Lung (tissue), 12 donors: ENCODE data around the gene LBR. TPM values are rescaled to one million over a fixed set of nuclear protein-coding genes. Genes with fewer than 3 reads are reported as not detected.
"Not testable (repeated sequence)": the region's sequence is repeated elsewhere in the genome, so short reads cannot be mapped to it uniquely, and the experiment has no call there.

Experiments used
- ATAC-seq: fragments of 200-7000 bp; cut with Tn5 transposase; one replicate; pipeline ENCODE4 v1.9.1; 2020; ENCODE audit warnings: moderate number of reproducible peaks; ENCODE audit not compliant: insufficient read depth, low FRiP score
- DNase-seq, 3 donors: peaks; one replicate each; pipeline ENCODE4 v3.0.0-alpha.2; 2013 to 2017
- H3K27ac ChIP-seq, 2 donors: one replicate each; pipeline ENCODE4 v1.5.1; 2013; ENCODE audit warnings: mild to moderate bottlenecking in 2 of 2, moderate library complexity in 2 of 2, control low read depth in 1 of 2, inconsistent platforms in 1 of 2, low read depth in 1 of 2, low read length in 1 of 2
- H3K27me3 ChIP-seq, 3 donors: one replicate each; pipeline ENCODE4 v1.5.1; 2013; ENCODE audit warnings: low read length in 2 of 3; ENCODE audit not compliant: control insufficient read depth in 3 of 3, insufficient read depth in 3 of 3
- H3K36me3 ChIP-seq, 4 donors: one replicate each; pipeline ENCODE4 v1.5.1; 2013; ENCODE audit warnings: low read length in 4 of 4, mild to moderate bottlenecking in 1 of 4, moderate library complexity in 1 of 4; ENCODE audit not compliant: control insufficient read depth in 4 of 4, insufficient read depth in 4 of 4
- H3K4me1 ChIP-seq, 5 donors: one replicate each; pipeline ENCODE4 v1.5.1; 2013; ENCODE audit warnings: low read length in 5 of 5, mild to moderate bottlenecking in 2 of 5, moderate library complexity in 1 of 5; ENCODE audit not compliant: control insufficient read depth in 5 of 5, insufficient read depth in 5 of 5
- H3K4me3 ChIP-seq: one replicate; pipeline ENCODE4 v1.5.1; 2013; ENCODE audit warnings: mild to moderate bottlenecking, control low read depth, moderate library complexity
- H3K9ac ChIP-seq, 2 donors: one replicate each; pipeline ENCODE4 v1.5.1; 2013; ENCODE audit warnings: low read length in 2 of 2, control low read depth in 1 of 2; ENCODE audit not compliant: insufficient read depth in 1 of 2
- H3K9me3 ChIP-seq, 4 donors: one replicate each; pipeline ENCODE4 v1.5.1; 2013; ENCODE audit warnings: low read length in 3 of 4, mild to moderate bottlenecking in 1 of 4, moderate library complexity in 1 of 4; ENCODE audit not compliant: control insufficient read depth in 4 of 4, insufficient read depth in 3 of 4
- WGBS, 2 donors: extraction: QIAGEN DNeasy Blood & Tissue Kit; methylation state at CpG; one replicate each; pipeline ENCODE4 v1.1.7; 2013; 5-methylcytosine and 5-hydroxymethylcytosine counted together
- polyA plus RNA-seq, 2 donors: library from polyadenylated mRNA; stranded (reverse); fragments of 200-250 nt; gene quantifications; one replicate each; pipeline ENCODE4 v1.2.1, GENCODE V29; 2013
- total RNA-seq, 2 donors: library from RNA; depleted of rRNA in 1 of 2; stranded (reverse); fragments of >200 nt in 1 of 2; gene quantifications; one replicate each; pipeline ENCODE4 v1.2.1, GENCODE V29; 2014 to 2021
- TF ChIP-seq, protein P1 (sequence below): IDR thresholded peaks from 2 replicates; pipeline ENCODE4 v1.5.1; 2012; ENCODE audit warnings: mild to moderate bottlenecking; ENCODE audit errors: control extremely low read depth, extremely low read depth
- donor health status: control.
- donor health status: control.
- donor health status: Bipolar disorder and iron deficiency.
- donor health status: healthy.
- donor health status: DM: yes; HTN: yes; CAD: no.

LBR gene
- total and polyA plus RNA-seq, 4 donors: 16.2 to 76.6 (median 42.1) TPM

DNA sequence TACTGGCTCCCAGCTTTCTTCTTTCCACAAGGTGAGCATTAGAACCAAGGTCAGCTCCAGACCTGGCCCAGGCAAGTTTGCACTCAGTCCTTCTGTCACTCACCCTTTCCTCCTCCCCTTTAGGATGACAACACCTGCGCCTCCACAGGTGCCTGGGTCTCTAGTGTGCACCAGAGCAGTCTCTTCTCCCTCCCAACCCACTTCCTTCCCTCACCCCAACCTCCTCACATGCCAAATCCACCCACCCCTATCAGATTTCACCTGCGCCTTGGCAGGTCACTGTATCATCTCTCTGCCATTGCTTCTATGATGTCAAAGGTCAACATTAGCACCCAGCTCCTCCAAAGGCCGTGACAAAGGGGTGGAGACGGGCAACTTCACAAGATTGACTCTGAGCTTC is 38.0 kb downstream of the LBR start:
- TF ChIP-seq, protein P1, sequence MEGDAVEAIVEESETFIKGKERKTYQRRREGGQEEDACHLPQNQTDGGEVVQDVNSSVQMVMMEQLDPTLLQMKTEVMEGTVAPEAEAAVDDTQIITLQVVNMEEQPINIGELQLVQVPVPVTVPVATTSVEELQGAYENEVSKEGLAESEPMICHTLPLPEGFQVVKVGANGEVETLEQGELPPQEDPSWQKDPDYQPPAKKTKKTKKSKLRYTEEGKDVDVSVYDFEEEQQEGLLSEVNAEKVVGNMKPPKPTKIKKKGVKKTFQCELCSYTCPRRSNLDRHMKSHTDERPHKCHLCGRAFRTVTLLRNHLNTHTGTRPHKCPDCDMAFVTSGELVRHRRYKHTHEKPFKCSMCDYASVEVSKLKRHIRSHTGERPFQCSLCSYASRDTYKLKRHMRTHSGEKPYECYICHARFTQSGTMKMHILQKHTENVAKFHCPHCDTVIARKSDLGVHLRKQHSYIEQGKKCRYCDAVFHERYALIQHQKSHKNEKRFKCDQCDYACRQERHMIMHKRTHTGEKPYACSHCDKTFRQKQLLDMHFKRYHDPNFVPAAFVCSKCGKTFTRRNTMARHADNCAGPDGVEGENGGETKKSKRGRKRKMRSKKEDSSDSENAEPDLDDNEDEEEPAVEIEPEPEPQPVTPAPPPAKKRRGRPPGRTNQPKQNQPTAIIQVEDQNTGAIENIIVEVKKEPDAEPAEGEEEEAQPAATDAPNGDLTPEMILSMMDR: no peak
- no peaks in the 10 kb centered on the region for H3K36me3 ChIP-seq
- no peaks in the 10 kb centered on the region for H3K9me3 ChIP-seq
- H3K4me3 ChIP-seq: no peak overlapping the region
- H3K27me3 ChIP-seq: no peaks in the 10 kb centered on the region
- no peak for ATAC-seq
- H3K27ac ChIP-seq: no peak overlapping the region
- 93 to 94% methylated on average over 4 of the region's 4 CpGs for WGBS, 2 donors
- DNase-seq: no peak
- H3K4me1 ChIP-seq: no peaks in the 10 kb centered on the region
- no peak overlapping the region for H3K9ac ChIP-seq

DNA sequence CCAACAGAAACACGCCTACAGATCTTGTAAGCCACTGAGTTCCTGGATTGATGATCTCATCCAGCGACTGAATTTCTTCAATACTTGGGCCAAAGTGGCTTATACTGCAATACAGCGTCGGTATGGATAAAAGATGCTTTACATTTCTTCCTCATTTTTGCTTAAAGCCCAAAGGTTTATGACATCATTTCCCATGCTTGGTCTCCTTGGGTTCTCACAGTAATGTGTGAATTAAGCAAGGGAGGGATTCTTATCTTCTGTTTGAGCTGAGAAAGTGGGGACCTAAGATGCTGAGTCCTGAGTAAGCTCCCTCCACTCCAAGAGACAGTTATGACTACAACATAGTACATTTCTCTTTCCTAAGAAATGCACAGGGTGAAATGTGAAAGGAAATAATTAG is 39.5 kb downstream of the LBR start:
- Histone ChIP-seq H3K4me3 (no peak overlapping the region), H3K27ac (no peak overlapping the region), H3K9me3 (no peaks in the 10 kb centered on the region), H3K27me3 (no peaks in the 10 kb centered on the region), H3K9ac (no peak overlapping the region), H3K4me1 (no peaks in the 10 kb centered on the region), H3K36me3 (no peaks in the 10 kb centered on the region)
- DNase-seq: no peak
- TF ChIP-seq, protein P1: no peak
- WGBS, 2 donors: 62 to 75% methylated on average over 4 of the region's 4 CpGs
- ATAC-seq: no peak

DNA sequence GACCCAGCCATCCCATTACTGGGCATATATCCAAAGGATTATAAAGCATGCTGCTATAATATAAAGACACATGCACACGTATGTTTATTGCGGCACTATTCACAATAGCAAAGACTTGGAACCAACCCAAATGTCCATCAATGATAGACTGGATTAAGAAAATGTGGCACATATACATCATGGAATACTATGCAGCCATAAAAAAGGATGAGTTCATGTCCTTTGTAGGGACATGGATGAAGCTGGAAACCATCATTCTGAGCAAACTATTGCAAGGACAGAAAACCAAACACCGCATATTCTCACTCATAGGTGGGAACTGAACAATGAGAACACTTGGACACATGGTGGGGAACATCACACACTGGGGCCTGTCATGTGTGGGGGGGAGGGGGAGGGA is 41.0 kb downstream of the LBR start:
- not testable (repeated sequence) for H3K36me3 ChIP-seq, H3K27me3 ChIP-seq, H3K27ac ChIP-seq, H3K9me3 ChIP-seq, DNase-seq, H3K4me1 ChIP-seq, H3K9ac ChIP-seq, H3K4me3 ChIP-seq, ATAC-seq
- WGBS, 2 donors: 94 to 99% methylated on average over 3 of the region's 3 CpGs

DNA sequence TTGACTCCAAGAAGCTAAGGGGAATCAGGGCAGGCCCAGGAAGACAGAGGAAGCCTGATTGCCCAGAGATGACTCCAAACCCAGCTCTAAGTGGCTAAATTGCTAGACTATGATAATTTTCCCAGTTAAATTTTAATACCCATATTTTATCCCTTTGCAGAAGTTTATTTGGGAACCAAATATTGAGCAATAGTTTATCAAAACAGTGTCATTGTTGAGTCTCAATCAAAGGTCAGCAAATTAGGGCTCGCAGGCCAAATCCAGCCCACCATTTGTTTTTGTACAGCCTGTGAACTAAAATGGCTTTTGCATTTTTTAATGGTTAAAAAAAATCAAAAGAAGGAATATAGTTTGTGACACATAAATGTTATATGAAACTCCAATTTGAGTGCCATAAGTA is 47.1 kb downstream of the LBR start:
- H3K9ac ChIP-seq: no peak overlapping the region
- H3K4me3 ChIP-seq: no peak overlapping the region
- TF ChIP-seq, protein P1: no peak
- WGBS, 2 donors: 93 to 96% methylated on average over 1 of the region's 1 CpG
- ATAC-seq (no peak), DNase-seq (no peak)
- H3K9me3 ChIP-seq: no peaks in the 10 kb centered on the region
- H3K27me3 ChIP-seq: no peaks in the 10 kb centered on the region
- H3K4me1 ChIP-seq: no peaks in the 10 kb centered on the region
- H3K36me3 ChIP-seq: no peaks in the 10 kb centered on the region
- H3K27ac ChIP-seq: no peak overlapping the region
